HG02973 (cell line): ENCODE results near the gene FGFR1OP2.
"Not testable (repeated sequence)": the region's sequence is repeated elsewhere in the genome, so short reads cannot be mapped to it uniquely, and the experiment has no call there.

Source experiments
- ATAC-seq: cut with Tn5 transposase; IDR thresholded peaks from one replicate; pipeline ENCODE4 v1.9.1; 2021; ENCODE audit warnings: moderate library complexity; ENCODE audit not compliant: unreplicated experiment

FGFR1OP2 gene

GRCh38 chr12:26937863-26938700 lies at the start of gene FGFR1OP2, which contains the start of gene INTS13:
Gene FGFR1OP2, plus strand, starts transcription at chr12:26938470. Its CDS starts 15,689 bp downstream, at chr12:26954159.
Gene INTS13, minus strand, starts transcription at chr12:26937981. Its CDS starts 1,178 bp downstream, at chr12:26936803.
- peak; percentile 74 for ATAC-seq

GRCh38 chr12:26890784-26891183 lies 47.5 kb upstream of the FGFR1OP2 start:
- no peak for ATAC-seq

GRCh38 chr12:26891704-26892103 lies 46.6 kb upstream of the FGFR1OP2 start:
- no peak for ATAC-seq

- ATAC-seq = no peak
Observed at GRCh38 chr12:26895672-26896071, 42.6 kb upstream of the FGFR1OP2 start.

- no peak for ATAC-seq
Observed at GRCh38 chr12:26896913-26897312, 41.4 kb upstream of the FGFR1OP2 start.

- ATAC-seq = not testable (repeated sequence)
Observed at GRCh38 chr12:26903396-26903795, 34.9 kb upstream of the FGFR1OP2 start.

GRCh38 chr12:26906024-26906423 lies 32.2 kb upstream of the FGFR1OP2 start:
- ATAC-seq = no peak

- ATAC-seq = no peak
Observed at GRCh38 chr12:26906704-26907103, 31.6 kb upstream of the FGFR1OP2 start.

GRCh38 chr12:26918321-26919215 lies 19.7 kb upstream of the FGFR1OP2 start:
- ATAC-seq = no peak

GRCh38 chr12:26919216-26919555 lies 19.1 kb upstream of the FGFR1OP2 start:
- no peak for ATAC-seq

- ATAC-seq = no peak
Observed at GRCh38 chr12:26921886-26922285, 16.4 kb upstream of the FGFR1OP2 start.

- ATAC-seq = no peak
Observed at GRCh38 chr12:26928661-26929060, 9.6 kb upstream of the FGFR1OP2 start.

GRCh38 chr12:26929590-26929989 lies 8.7 kb upstream of the FGFR1OP2 start:
- ATAC-seq = no peak

GRCh38 chr12:26935636-26936378 lies 2.5 kb upstream of the FGFR1OP2 start:
- ATAC-seq = no peak

GRCh38 chr12:26936559-26937442 lies 1.5 kb upstream of the FGFR1OP2 start:
- no peak for ATAC-seq

- ATAC-seq = no peak
Observed at GRCh38 chr12:26937443-26937862, 817 bp upstream of the FGFR1OP2 start.

- peak; percentile 12 for ATAC-seq
Observed at GRCh38 chr12:26938701-26939062, 412 bp downstream of the FGFR1OP2 start.

- no peak for ATAC-seq
Observed at GRCh38 chr12:26939192-26939832, 1.0 kb downstream of the FGFR1OP2 start.

GRCh38 chr12:26939953-26940352 lies 1.7 kb downstream of the FGFR1OP2 start:
- ATAC-seq = no peak
